Measurements from ENCODE around the gene DECR2. TPM values are rescaled to one million over a fixed set of nuclear protein-coding genes. Genes with fewer than 3 reads are reported as not detected.

The DECR2 gene
- total and polyA plus RNA-seq, 2 of the 4 experiments (the other 2 are of a cell fraction), result 3.9 to 26.7 TPM

GRCh38 chr16:427250-427649, 25.6 kb downstream of the DECR2 start:
- Histone ChIP-seq H3K9me3 (ENCODE audit: control insufficient read depth, insufficient read depth, low read length) (no peaks in the 10 kb centered on the region), H2BK20ac (ENCODE audit: low read depth, low read length) (no peak overlapping the region), H3K36me3 (ENCODE audit: control insufficient read depth, insufficient read depth, low read length) (peaks cover 5% of the 10 kb centered on the region), H3K23ac (ENCODE audit: low read depth, low read length) (peak overlapping the region; percentile 87; the same call in 1 of the 2 replicates), H2BK120ac (ENCODE audit: low read depth, low read length) (no peak overlapping the region), H3K9me1 (ENCODE audit: insufficient read depth, low read length) (peaks cover 18% of the 10 kb centered on the region), H3K14ac (replicated peaks; ENCODE audit: low read depth, low read length) (peak overlapping the region; percentile 87), H3K27me3 (ENCODE audit: control insufficient read depth, insufficient read depth, low read length) (no peaks in the 10 kb centered on the region), H2BK5ac (ENCODE audit: low read depth, low read length, poor library complexity, severe bottlenecking) (no peak overlapping the region), H3K18ac (ENCODE audit: low read depth, low read length) (no peak overlapping the region), H4K91ac (ENCODE audit: insufficient read depth, low read depth, low read length) (no peak overlapping the region), H3K9ac (ENCODE audit: low read depth, low read length) (peak overlapping the region; percentile 58), H4K5ac (ENCODE audit: low read depth, low read length) (no peak overlapping the region), H2BK15ac (ENCODE audit: low read depth, low read length) (no peak overlapping the region), H3K4me3 (ENCODE audit: insufficient read depth, low read depth, low read length) (peak overlapping the region; percentile 65), H3K56ac (ENCODE audit: extremely low read depth, insufficient read depth, low read length) (no peak overlapping the region), H3K4me1 (ENCODE audit: control insufficient read depth, insufficient read depth, low read length) (peaks cover 13% of the 10 kb centered on the region), H3K79me1 (ENCODE audit: low read depth in 1 of 2, low read length in 2 of 2) (peaks cover 27 to 57% of the 10 kb centered on the region in 2 experiments), H4K20me1 (ENCODE audit: insufficient read depth, low read length) (peaks cover 41% of the 10 kb centered on the region), H3K27ac (ENCODE audit: insufficient read depth, low read length) (no peak overlapping the region), H4K8ac (ENCODE audit: low read depth in 2 of 2, low read length in 2 of 2) (no peak overlapping the region), H2AFZ (replicated peaks; ENCODE audit: low read length, poor library complexity) (peak overlapping the region; percentile 66), H2AK9ac (replicated peaks; ENCODE audit: low read depth, low read length, poor library complexity) (peak overlapping the region; percentile 74), H3K4me2 (ENCODE audit: low read depth, low read length) (peak overlapping the region; percentile 82), H3K4ac (ENCODE audit: low read depth, low read length) (0 out of 2 replicates have a peak overlapping the region, but pooled peaks have one; percentile 36), H2AK5ac (ENCODE audit: low read depth, low read length) (no peak overlapping the region)
- BruUV-seq (replicated peaks), result no TSS peak
- WGBS, 2 experiments (ENCODE audit: extremely low coverage in 2 of 2, insufficient read length in 1 of 2), result 40% methylated on average over 6 of the region's 10 CpGs; no CpG with 5 or more reads in 1 of the 2 experiments
- no peak for TF ChIP-seq POLR2A (IDR thresholded peaks at IDR 0.05; ENCODE audit: low read depth, low read length)
- TF ChIP-seq RCOR1 (IDR thresholded peaks at IDR 0.05; ENCODE audit: insufficient replicate concordance, low read length), result no peak
- no peak for TF ChIP-seq NFE2L2 (IDR thresholded peaks at IDR 0.05; ENCODE audit: low read depth, low read length)
- no peak for TF ChIP-seq FOS (IDR thresholded peaks at IDR 0.05; ENCODE audit: low read depth, low read length)
- no peak for TF ChIP-seq RAD21 (IDR thresholded peaks at IDR 0.05; ENCODE audit: low read length)
- in situ Hi-C loops (cut with MboI; ENCODE audit: low sequenced_read_pairs), result no loop called here
- dilution Hi-C loops (cut with HindIII; ENCODE audit: low sequenced_read_pairs, unreplicated experiment), result no loop called here
- intact Hi-C loops (cut with micrococcal nuclease), result no loop called here
- ChIA-PET POLR2A (ENCODE audit: unreplicated experiment) (no interaction called here), CTCF (interaction anchor here (0.7 kb wide), 1 partner anchor 65 kb away, joined by 3 read pairs; no protein-coding TSS in a partner anchor)
- no peak for ATAC-seq (ENCODE audit: low read depth)
- no peak for DNase-seq

All from IMR-90 (cell line).